HG03354 (cell line): ENCODE results near the gene POC1B.

Experiments
- ATAC-seq: cut with Tn5 transposase; IDR thresholded peaks from one replicate; pipeline ENCODE4 v1.9.1; 2021; ENCODE audit warnings: mild to moderate bottlenecking; ENCODE audit not compliant: unreplicated experiment, poor library complexity, severe bottlenecking

The POC1B gene

DNA sequence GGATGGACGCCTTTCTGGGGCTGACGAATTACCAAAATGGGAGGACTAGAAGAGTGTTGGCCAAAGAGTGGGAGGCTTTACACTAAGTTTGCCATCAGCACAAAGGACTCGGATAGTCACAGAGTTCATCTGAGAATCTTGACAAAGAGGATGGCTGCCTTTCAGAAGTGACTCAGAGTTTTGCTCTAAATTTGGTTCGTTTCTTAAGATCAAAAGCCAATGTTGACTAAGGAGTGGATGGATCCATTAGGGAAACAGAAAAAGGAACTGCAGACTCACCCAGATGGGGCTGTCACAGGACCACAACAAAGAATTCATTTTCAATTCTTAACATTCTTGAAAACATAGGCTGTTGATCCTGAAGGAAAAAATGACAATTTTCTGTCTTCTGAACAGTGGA lies 92.2 kb downstream of the POC1B start:
- ATAC-seq = no peak

DNA sequence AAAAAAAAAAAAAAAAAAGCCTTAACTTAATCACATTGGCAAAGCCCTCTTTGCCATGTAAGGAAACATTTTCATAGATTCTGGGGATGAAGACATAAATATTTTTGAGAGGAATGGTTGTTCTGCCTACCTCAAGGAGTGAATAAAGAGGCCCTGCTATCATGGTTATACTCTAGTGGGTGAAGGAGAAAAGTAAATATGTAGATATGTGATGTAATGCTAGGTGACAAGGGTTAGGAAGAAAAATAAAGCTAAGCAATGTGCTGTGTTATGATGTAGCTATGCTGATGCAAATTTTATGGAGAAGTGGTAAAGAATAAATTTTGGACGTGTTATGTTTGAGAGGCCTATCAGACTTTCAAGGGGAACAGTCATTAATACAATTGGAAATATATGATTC lies 93.5 kb downstream of the POC1B start:
- ATAC-seq = no peak

DNA sequence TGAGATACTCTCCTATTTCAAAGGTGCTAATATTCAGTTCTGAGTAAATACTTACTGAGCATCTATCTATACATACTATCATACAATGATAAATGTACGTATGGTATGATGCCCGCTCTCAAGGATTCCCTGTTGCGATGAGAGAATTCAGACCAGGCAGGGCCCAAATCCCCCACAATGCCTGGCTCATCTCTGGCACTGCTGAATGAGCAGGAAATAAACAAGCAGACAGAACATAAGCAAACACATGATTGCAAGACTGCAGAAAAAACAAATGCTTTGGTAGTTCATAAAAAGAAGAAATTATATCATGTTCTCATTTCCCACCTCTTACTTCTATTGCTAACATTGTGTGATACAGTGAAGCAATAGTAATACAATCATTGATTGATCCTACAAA lies 96.3 kb downstream of the POC1B start:
- no peak for ATAC-seq

DNA sequence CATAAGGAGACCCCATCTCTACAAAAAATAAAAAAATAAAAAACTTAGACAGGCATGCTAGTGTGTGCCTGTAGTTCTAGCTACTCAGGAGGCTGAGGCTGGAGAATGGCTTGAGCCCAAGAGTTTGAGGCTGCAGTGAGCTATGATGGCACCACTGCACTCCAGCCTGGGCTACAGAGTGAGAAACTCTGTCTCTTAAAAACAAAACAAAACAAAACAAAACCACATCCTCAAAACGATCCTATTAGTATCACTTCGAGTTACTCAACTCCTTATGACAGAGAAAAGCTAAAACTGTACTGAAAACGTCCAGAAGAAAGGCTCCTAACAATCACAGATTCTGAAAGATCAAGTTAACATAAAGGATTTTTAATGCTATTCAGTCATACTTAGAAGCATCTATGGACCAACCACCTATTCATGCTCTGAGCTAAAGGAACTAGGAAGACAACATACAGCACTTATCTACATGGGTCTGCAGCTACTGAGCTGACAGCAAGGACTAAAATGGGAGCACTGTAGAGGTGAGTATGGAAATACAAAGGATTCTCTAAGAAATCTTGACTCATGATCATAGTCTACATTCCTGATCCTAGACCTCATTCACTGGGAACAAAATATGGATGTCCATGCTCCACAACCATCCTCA lies 98.2 kb downstream of the POC1B start:
- ATAC-seq = peak; percentile 95

DNA sequence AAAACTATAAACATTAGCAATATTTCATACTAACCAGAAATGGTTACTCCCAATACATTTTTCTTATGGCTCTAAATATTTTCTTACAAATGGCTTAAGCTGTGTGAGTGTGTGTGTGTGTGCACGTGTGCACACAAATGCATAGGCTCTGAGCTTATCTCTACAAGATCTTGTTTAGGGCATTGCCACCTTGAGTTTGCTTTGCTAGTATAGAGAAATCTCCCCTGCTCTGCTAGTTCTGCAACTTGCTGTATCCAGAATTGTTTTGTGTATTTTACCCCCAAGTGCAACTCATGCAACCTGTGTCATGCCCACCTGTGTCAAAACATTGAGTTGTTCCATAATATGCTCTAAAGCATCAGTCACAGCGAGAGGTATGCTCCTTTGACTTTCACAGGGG lies 101.0 kb downstream of the POC1B start:
- ATAC-seq = no peak

DNA sequence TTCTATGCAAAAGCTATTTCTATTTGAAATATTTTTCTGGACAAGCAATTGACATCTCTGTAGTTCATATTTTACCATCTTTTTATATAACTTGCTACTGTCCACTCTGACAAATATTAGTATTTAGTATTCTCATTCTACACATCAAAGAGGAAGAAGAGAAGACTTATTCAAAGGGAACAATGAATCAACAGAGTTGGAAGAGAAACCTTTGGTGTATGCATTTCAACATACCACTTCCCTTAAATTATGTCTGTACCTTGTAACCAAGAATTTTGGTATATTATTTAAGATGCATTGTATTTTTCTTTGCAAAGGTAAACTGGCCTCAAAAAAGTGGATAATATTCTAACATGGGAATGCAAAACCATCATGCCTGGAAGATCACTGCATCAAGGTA lies 101.5 kb downstream of the POC1B start:
- no peak for ATAC-seq

DNA sequence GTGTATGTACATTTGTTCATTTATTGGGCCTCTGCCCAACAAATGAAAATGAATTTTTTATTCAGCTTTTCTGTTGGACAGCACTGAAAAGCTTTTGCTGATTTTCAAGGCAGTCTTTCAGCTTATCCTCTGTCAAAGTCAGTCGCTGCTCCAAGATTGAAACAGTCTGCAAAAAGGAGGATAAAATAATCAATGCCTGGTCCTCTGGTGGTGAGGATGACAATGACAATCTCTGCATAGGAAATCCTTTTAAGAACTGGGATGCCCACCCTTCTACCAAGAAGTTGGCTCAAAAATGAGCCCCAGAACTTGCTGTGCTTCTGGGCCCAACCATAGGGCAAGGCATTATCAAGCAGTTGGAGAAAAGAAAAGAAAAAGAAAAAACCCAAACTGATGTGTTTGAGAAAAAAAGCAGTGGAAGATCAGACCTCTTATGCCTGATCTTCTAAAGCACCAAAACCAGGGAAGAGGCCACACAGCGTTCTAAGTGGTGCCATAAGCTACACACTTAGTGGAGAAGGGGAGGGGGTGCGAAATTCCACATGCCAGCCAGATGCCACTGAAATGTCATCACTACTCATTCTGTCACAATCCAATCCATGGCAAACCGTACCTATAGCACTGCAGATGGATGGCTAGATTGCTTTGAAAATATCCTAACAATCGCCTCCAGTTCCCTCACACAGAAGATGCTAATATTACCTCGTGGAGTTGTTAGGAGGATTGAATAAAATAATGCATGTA lies 104.6 kb downstream of the POC1B start:
- ATAC-seq = no peak

DNA sequence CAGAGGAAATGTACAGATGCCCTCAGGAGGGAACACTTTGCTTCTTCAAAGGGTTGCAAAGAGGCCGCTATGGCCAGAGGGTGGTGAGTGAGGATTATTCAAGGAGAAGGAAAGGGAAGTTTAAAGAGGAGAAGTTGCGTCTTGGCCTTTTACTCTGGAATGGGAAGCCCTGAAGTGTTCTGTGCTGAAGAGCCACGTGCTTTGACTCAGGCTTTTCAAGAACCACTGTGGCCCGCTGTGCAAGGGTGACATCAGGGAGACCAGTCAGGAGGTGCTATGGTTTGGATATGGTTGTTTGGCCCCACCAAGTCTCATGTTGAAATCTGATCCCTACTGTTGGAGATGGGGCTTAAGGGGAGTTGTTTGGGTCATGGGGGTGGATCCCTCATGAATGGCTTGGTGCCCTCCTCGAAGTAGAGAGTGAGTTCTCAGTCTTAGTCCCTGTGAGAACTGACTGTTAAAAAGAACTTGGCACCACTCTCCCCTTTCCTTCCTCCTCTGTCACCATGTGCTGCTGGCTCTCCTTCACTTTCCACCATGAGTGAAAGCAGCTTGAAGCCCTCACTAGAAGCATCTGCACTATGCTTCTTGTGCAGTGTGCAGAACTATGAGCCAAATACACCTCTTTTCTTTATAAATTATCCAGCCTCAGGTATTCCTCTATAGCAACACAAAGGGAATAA lies 107.5 kb downstream of the POC1B start:
- ATAC-seq = no peak

DNA sequence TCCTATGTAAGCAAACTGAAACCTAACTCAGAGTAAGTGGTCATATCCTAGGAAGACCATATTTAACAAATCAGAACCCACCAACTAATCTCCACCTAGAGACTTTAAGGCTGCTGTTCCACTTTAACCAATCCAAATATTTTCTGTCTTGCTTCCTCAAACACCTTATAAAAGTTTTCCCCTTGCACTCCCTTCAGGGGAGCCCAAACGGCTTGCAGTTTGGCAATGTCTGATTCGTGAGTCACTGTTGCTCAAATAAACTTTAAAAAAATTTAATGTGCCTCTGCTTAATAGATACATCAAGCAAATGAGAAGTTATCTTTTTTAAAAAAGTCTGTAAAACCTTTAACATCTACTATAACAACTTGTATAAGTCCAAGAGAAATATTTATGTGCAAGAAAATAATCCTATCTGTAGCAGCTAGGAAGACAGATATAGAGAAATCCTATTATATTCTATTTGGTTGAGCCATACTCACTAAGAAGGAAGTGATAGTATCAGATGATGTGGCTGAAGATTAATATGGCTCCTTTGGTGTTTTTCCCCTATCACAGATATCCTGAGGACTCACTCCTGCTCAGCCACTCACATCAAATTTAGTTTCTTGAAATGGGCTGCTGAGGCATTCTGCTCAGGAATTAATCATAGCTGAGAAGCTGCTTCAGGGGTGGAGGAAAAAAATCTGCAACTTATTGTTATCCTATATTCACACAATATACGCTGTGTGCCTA lies 108.4 kb downstream of the POC1B start:
- no peak for ATAC-seq

DNA sequence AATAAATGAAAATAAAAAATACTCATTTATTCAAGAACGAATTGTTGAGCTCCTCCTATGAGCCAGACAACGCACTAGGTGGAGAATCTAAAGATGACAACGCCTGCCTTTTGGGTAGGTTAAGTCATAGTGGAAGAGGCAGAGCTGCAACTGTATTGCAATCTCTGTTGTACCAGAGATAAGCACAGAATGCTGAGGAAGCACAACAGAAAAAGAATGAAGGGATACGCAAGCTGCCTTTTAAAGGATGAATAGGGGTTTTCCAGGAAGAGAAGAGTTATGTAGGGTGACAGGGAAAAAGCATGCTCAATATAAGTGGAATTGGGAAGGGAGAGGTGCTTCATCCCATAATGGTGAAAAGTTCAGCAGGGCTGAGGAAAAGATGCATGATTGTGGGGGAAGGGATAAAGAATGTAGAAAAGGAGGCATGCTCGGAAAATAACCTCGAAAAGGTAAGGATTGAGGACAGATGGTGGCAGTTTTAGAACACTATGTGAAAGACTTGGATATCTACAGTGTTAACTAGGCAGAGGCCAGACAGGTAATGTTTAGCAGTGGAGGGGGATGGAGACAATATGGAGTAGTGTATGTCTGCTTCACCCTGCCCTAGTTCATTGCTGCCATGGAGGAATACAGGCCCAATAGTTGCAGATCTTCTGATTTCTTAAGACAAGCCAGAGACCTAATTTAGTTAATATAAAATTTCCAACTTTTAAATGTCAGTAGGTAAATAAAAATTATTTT lies 109.6 kb downstream of the POC1B start:
- ATAC-seq = no peak

DNA sequence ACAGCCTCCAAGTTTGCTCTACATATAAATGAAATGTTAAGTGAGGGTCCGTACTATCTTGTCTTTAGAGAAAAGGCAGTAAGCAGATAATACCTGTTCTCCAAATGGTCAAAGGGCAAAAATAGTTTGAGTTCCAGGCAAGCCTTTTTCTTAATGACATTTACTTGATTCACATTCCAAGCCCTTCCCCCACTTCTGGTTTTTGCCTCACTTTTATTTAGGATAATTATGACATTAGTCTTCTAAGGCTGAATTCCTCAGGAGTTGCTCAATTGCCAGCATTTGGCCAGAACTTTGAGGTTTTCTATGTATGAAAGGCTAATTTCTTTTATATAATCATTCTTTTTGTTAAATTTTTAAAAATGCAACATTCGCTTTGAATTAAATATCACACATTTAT lies 111.0 kb downstream of the POC1B start:
- ATAC-seq = no peak

DNA sequence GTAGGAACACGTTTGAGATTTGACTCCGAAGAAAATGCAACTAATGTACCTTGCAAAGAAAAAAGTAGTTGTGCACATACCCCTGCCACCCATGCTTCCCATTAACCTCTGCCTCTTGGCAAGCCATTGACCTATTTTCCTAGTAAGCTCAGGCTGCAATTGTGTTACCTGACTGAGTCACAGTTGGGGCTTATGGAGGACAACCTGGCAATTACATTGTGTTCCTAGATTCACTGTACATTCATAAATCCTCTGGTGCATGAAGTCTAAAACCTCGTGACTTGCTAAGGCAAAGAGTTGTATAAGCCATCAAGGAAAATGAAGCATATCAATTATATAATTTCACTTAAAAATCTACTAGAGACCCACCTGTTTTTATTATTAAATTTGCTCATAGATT lies 111.5 kb downstream of the POC1B start:
- no peak for ATAC-seq

DNA sequence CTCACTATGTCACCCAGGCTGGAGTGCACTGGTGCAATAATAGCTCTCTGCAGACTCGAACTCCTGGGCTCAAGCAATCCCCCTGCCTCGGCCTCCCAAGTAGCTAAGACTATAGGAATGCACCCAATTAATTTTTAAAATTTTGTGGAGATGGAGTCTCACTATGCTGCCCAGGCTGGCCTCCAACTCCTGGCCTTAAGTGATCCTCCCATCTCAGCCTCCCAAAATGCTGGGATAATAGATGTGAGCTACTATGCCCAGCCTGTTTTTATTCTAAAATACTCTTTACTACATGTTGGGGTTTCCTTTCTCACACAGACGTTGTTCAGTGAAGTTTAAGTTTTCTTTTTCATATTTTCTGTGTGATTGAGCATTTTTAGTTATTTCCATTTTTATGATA lies 112.6 kb downstream of the POC1B start:
- ATAC-seq = no peak

DNA sequence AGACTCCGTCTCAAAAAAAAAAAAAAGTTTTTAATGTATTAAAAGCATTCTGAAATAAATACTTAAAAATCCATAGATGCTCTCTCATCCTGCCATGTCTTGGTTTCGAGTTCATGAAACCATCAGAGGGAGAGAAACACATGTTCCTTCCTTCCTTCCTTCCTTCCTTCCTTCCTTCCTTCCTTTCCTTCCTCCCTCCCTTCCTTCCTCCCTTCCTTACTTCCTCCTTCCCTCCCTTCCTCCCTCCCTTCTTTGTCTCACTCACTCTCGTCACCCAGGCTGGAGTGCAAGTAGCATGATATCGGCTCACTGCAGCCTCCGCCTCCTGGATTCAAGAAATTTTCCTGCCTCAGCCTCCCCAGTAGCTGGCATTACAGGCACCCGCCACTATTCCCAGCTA lies 113.2 kb downstream of the POC1B start:
- no peak for ATAC-seq

DNA sequence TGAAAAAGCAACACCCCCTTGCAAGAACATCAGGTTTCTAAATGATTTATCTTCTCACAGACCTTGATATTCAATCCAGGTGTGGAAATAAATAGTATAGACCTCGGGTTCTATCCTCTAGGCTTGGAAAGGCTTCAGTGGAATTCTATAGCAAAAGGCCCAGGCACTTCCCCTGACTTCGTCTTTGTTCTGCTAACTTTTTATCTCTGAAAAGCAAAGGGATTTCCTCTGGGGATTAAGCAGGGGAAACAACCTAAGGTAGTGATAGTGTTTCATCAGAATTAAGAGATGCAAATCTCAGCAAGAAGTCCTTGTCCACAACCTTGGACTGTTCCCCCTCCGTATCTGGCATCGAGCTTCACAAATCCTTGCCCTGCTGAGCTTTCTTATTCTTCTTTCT lies 114.0 kb downstream of the POC1B start:
- no peak for ATAC-seq

DNA sequence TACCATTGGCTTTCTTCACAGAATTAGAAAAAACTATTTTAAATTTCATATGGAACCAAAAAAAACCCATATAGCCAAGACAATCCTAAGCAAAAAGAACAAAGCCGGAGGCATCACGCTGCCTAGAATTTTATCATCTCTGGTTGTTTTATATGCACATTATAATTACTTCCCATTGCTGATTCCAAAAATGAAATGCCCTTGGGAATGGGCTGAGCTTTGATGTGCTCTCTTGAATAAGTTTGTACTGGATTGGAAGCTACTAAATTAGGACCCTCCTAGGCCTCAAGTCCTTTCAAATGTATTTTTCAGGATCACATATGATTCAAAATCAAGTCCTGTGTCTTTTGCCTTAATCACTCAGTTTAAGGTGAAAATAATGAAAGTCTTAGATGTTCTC lies 114.6 kb downstream of the POC1B start:
- ATAC-seq = no peak

DNA sequence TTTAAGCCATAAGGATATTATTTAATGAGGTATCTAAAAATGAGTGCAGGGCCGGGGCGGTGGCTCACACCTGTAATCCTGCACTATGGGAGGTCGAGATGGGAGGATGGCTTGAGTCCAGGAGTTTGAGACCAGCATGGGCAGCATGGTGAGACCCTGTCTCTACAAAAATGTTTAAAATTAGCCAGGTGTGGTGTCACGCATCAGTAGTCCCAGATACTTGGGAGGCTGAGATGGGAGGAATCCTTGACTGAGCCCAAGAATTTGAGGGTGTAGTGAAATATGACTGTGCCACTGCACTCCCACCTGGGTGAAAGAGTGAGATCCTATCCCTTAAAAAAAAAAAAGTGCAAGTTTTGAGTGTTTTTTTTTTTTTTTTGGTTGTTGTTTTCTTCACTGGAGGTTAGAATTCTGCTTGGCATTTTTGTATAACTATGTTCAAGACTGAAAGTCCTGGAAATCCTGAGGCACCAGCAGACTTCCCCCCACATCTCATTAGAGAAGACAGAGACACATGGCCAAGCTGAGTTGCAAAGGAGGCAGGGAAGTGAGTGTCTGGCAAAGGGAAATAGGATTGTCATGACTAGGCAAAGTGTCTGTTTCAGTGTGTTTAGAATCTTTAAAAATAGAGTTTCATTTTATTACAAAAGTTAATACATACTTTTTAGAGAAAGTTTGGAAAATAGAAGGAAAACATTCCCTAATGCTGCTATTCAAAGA lies 120.1 kb downstream of the POC1B start:
- no peak for ATAC-seq

DNA sequence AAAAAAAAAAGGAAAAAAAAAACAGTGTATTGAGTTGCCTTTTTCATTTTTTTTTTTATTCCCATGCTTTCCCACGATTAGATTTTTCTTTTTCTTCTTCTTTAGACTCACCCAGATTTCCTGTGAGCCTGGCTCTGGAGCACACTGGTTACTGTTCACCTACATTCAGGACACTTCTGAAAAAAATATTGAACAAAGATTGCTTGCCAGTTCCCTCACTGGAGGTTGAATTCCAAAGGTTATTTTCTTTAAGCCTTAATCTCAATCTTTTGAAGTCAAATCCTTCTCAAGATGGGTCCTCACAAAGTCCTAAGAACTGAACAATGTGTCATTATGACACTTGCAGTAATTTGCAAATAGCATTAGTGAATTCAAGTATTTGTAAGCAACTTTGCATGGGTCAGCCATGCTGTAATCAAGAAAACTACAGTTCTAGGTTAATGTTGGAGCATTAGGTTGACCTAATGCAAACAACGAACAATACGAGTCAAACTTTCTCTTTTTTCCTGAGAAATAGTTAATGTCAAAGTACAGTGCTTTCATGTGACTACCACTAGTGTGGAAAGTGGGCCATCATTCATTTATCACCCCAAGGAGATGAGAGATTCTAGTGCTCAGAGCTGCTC lies 124.3 kb downstream of the POC1B start:
- no peak for ATAC-seq

DNA sequence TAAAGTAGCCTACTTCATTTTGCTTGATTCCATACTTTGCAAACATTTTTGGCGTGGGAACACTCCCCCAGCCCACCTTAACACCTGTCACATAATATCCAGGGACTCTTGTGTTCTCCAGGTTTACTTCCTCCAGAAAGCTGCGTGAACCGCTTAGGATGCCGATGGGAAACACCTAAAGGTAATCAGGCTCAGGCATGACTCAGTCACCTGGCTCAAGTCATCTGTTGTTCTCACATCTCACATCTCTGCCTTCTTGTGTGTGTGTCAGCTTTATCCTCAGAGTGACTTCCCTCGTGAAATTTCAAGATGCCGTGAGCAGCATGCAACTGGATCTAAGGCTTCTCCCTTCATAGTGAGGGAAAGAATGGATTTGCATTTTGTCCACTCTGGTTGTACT lies 125.4 kb downstream of the POC1B start:
- ATAC-seq = no peak
